Mammary microvascular endothelial cell (primary cell): ENCODE measurements around the gene GRAPL. TPM values are rescaled to one million over a fixed set of nuclear protein-coding genes. Genes with fewer than 3 reads are reported as not detected.

Experiments used
- total RNA-seq: library from RNA; depleted of rRNA; stranded (reverse); fragments of >200 nt; gene quantifications from 2 replicates; pipeline ENCODE4 v1.2.3, GENCODE V29; 2015

Gene GRAPL
- total RNA-seq = 13.8 and 14.4 TPM in 2 replicates

GRCh38 chr17:19127148-19127980 is at the start of gene GRAPL:
TSS of gene GRAPL (plus strand) at chr17:19127589. CDS start at chr17:19127620, 31 bp downstream.

Other genes with a start within 250 kb of the GRAPL start
- gene SLC5A10, start 175.4 kb upstream of the GRAPL start, total RNA-seq = not detected in 2 replicates
- gene FAM83G, start 122.8 kb upstream of the GRAPL start, total RNA-seq = 24.0 and 25.9 TPM in 2 replicates
- gene GRAP, start 80.6 kb upstream of the GRAPL start, total RNA-seq = 47.5 and 52.1 TPM in 2 replicates
- gene EPN2, start 109.8 kb downstream of the GRAPL start, total RNA-seq = 20.2 and 26.1 TPM in 2 replicates
- 20.1 and 20.8 TPM in 2 replicates for gene B9D1, start 235.1 kb downstream of the GRAPL start, total RNA-seq